ENCODE results near the gene WAPL.

GRCh38 chr10:86411852-86412560 lies 109.6 kb downstream of the WAPL start:
- no peak for TF ChIP-seq RAD51 (IDR thresholded peaks at IDR 0.05)
- no peak for TF ChIP-seq HCFC1 (IDR thresholded peaks at IDR 0.05; ENCODE audit: low read length)
- no peak for TF ChIP-seq CTCF (IDR thresholded peaks at IDR 0.05 in 2 of 3, conservative IDR thresholded peaks at IDR 0.05 in 1 of 3; ENCODE audit: control insufficient read depth in 2 of 3, extremely low read depth in 1 of 3, insufficient read depth in 1 of 3, low read depth in 3 of 3, low read length in 3 of 3)
